Trophoblast cell (in vitro differentiated cells and primary cell): ENCODE results near the gene TTLL12.

Source experiments
- DNase-seq, 2 donors: peaks; one replicate each; pipeline ENCODE4 v3.0.0-alpha.2; 2016
- H2AFZ ChIP-seq: 2 replicates; pipeline ENCODE4 v1.6.1; 2013; ENCODE audit warnings: low read length, moderate library complexity, mild to moderate bottlenecking; ENCODE audit not compliant: insufficient read depth, poor library complexity
- H2AK5ac ChIP-seq: 2 replicates; pipeline ENCODE4 v1.6.1; 2013; ENCODE audit warnings: mild to moderate bottlenecking, low read length
- H2BK120ac ChIP-seq: 2 replicates; pipeline ENCODE4 v1.6.1; 2013; ENCODE audit warnings: low read length, mild to moderate bottlenecking, moderate library complexity; ENCODE audit not compliant: insufficient read depth, poor library complexity
- H2BK12ac ChIP-seq: 2 replicates; pipeline ENCODE4 v1.6.1; 2013; ENCODE audit warnings: mild to moderate bottlenecking, low read length, moderate library complexity
- H2BK5ac ChIP-seq: 2 replicates; pipeline ENCODE4 v1.6.1; 2013; ENCODE audit warnings: low read length, low read depth, moderate library complexity, mild to moderate bottlenecking; ENCODE audit not compliant: poor library complexity
- H3K14ac ChIP-seq: 2 replicates; pipeline ENCODE4 v1.6.1; 2013; ENCODE audit warnings: mild to moderate bottlenecking, low read length
- H3K18ac ChIP-seq: 2 replicates; pipeline ENCODE4 v1.6.1; 2013; ENCODE audit warnings: mild to moderate bottlenecking, low read length
- H3K23ac ChIP-seq: 2 replicates; pipeline ENCODE4 v1.6.1; 2013; ENCODE audit warnings: low read length
- H3K27ac ChIP-seq: 2 replicates; pipeline ENCODE4 v1.5.1; 2013; ENCODE audit warnings: low read depth, mild to moderate bottlenecking, inconsistent platforms, low read length, moderate library complexity
- H3K27me3 ChIP-seq: 2 replicates; pipeline ENCODE4 v1.6.1; 2013; ENCODE audit warnings: inconsistent platforms, mild to moderate bottlenecking, low read length, moderate library complexity; ENCODE audit not compliant: insufficient read depth
- H3K36me3 ChIP-seq, 2 experiments: 1 replicate in 1 of 2; 2 replicates in 1 of 2; pipeline ENCODE4 v1.6.1; 2013; ENCODE audit warnings: low read length in 2 of 2, mild to moderate bottlenecking in 2 of 2, moderate library complexity in 1 of 2; ENCODE audit not compliant: insufficient read depth in 2 of 2, control insufficient read depth in 1 of 2
- H3K4ac ChIP-seq: 2 replicates; pipeline ENCODE4 v1.6.1; 2013; ENCODE audit warnings: low read depth, mild to moderate bottlenecking, low read length, moderate library complexity
- H3K4me1 ChIP-seq, 2 experiments: 1 replicate in 1 of 2; 2 replicates in 1 of 2; pipeline ENCODE4 v1.6.1; 2013; ENCODE audit warnings: low read length in 2 of 2, mild to moderate bottlenecking in 2 of 2, moderate library complexity in 1 of 2; ENCODE audit not compliant: insufficient read depth in 2 of 2, control insufficient read depth in 1 of 2
- H3K4me2 ChIP-seq: 2 replicates; pipeline ENCODE4 v1.6.1; 2013; ENCODE audit warnings: inconsistent platforms, mild to moderate bottlenecking, low read length, moderate library complexity
- H3K4me3 ChIP-seq: 2 replicates; pipeline ENCODE4 v1.5.1; 2013; ENCODE audit warnings: mild to moderate bottlenecking, low read depth, low read length, inconsistent platforms
- H3K79me1 ChIP-seq: one replicate; pipeline ENCODE4 v1.6.1; 2013; ENCODE audit warnings: low read length
- H3K79me2 ChIP-seq: 2 replicates; pipeline ENCODE4 v1.6.1; 2013; ENCODE audit warnings: low read length, mild to moderate bottlenecking; ENCODE audit not compliant: control insufficient read depth, insufficient read depth, poor library complexity
- H3K9ac ChIP-seq: 2 replicates; pipeline ENCODE4 v1.6.1; 2013; ENCODE audit warnings: mild to moderate bottlenecking, low read length
- H3K9me3 ChIP-seq: 2 replicates; pipeline ENCODE4 v1.6.1; 2013; ENCODE audit warnings: low read depth, mild to moderate bottlenecking, control low read depth, inconsistent platforms, low read length; ENCODE audit not compliant: insufficient read depth
- H4K12ac ChIP-seq: 2 replicates; pipeline ENCODE4 v1.6.1; 2013; ENCODE audit warnings: low read depth, mild to moderate bottlenecking, low read length, moderate library complexity
- H4K8ac ChIP-seq: 2 replicates; pipeline ENCODE4 v1.6.1; 2013; ENCODE audit warnings: low read depth, mild to moderate bottlenecking, low read length, moderate library complexity
- H4K91ac ChIP-seq: one replicate; pipeline ENCODE4 v1.6.1; 2013; ENCODE audit warnings: low read depth, mild to moderate bottlenecking, low read length, moderate library complexity
- WGBS: extraction: QIAGEN DNeasy Blood & Tissue Kit; methylation state at CpG from one replicate; pipeline ENCODE4 v1.1.7; 2013; ENCODE audit warnings: missing lambda C conversion rate; ENCODE audit not compliant: insufficient read length, insufficient coverage; ENCODE audit errors: extremely low coverage; 5-methylcytosine and 5-hydroxymethylcytosine counted together

The TTLL12 gene

GRCh38 chr22:43153899-43154298 is 33.0 kb downstream of the TTLL12 start:
- H2AK5ac ChIP-seq = no peak overlapping the region
- no peak overlapping the region for H2BK12ac ChIP-seq
- H3K27me3 ChIP-seq = no peaks in the 10 kb centered on the region
- H3K4me3 ChIP-seq = no peak overlapping the region
- peaks cover 12 to 17% of the 10 kb centered on the region in 2 experiments for H3K4me1 ChIP-seq
- no peak overlapping the region for H2BK5ac ChIP-seq
- no peak overlapping the region for H3K14ac ChIP-seq
- no peaks in the 10 kb centered on the region for H3K9me3 ChIP-seq
- no peak overlapping the region for H3K4ac ChIP-seq
- H2BK120ac ChIP-seq = no peak overlapping the region
- no peak overlapping the region for H3K27ac ChIP-seq
- no peaks in the 10 kb centered on the region for H3K36me3 ChIP-seq
- no peak overlapping the region for H3K9ac ChIP-seq
- no peak overlapping the region for H4K8ac ChIP-seq
- no peaks in the 10 kb centered on the region for H3K79me1 ChIP-seq
- H4K12ac ChIP-seq = no peak overlapping the region
- peak; percentile 56 to 68 for DNase-seq
- H3K79me2 ChIP-seq = no peaks in the 10 kb centered on the region
- no peak overlapping the region for H3K23ac ChIP-seq
- no CpG with 5 or more reads among the region's 9 CpGs for WGBS
- no peak overlapping the region for H2AFZ ChIP-seq
- no peak overlapping the region for H4K91ac ChIP-seq
- H3K18ac ChIP-seq = no peak overlapping the region
- H3K4me2 ChIP-seq = no peak overlapping the region

- H3K23ac ChIP-seq = no peak overlapping the region
- no peak overlapping the region for H2BK12ac ChIP-seq
- H3K4me1 ChIP-seq = peaks cover 12 to 17% of the 10 kb centered on the region in 2 experiments
- H3K14ac ChIP-seq = peak overlapping the region; percentile 24
- peak overlapping the region; percentile 6 for H2BK120ac ChIP-seq
- H4K8ac ChIP-seq = peak overlapping the region; percentile 3
- no peak overlapping the region for H4K12ac ChIP-seq
- peak overlapping the region; percentile 83 for H3K4me2 ChIP-seq
- peak overlapping the region; percentile 38 for H4K91ac ChIP-seq
- H2BK5ac ChIP-seq = no peak overlapping the region
- H3K79me1 ChIP-seq = no peaks in the 10 kb centered on the region
- H3K27me3 ChIP-seq = no peaks in the 10 kb centered on the region
- peak overlapping the region; percentile 8 for H3K4ac ChIP-seq
- H3K27ac ChIP-seq = no peak overlapping the region
- no peak overlapping the region for H2AFZ ChIP-seq
- WGBS = no CpG with 5 or more reads among the region's 22 CpGs
- no peaks in the 10 kb centered on the region for H3K9me3 ChIP-seq
- H3K9ac ChIP-seq = no peak overlapping the region
- H3K79me2 ChIP-seq = no peaks in the 10 kb centered on the region
- H3K36me3 ChIP-seq = no peaks in the 10 kb centered on the region
- peak overlapping the region; percentile 20 for H2AK5ac ChIP-seq
- peak overlapping the region; percentile 43 for H3K18ac ChIP-seq
- DNase-seq = peak in 1 of 2 donors; percentile 29
- H3K4me3 ChIP-seq = no peak overlapping the region
Observed at GRCh38 chr22:43152357-43153071, 34.4 kb downstream of the TTLL12 start.

GRCh38 chr22:43152003-43152356 is 35.0 kb downstream of the TTLL12 start:
- peak overlapping the region; percentile 83 for H3K4me2 ChIP-seq
- no peak overlapping the region for H3K27ac ChIP-seq
- no peak overlapping the region for H2BK5ac ChIP-seq
- H2AK5ac ChIP-seq = peak overlapping the region; percentile 20
- no peak overlapping the region for H3K9ac ChIP-seq
- no peaks in the 10 kb centered on the region for H3K36me3 ChIP-seq
- peak overlapping the region; percentile 77 for H4K8ac ChIP-seq
- no peak overlapping the region for H4K12ac ChIP-seq
- no peak for DNase-seq
- peak overlapping the region; percentile 8 for H3K4ac ChIP-seq
- peak overlapping the region; percentile 6 for H2BK120ac ChIP-seq
- H3K4me1 ChIP-seq = peaks cover 12 to 17% of the 10 kb centered on the region in 2 experiments
- H3K27me3 ChIP-seq = no peaks in the 10 kb centered on the region
- no CpG with 5 or more reads among the region's 18 CpGs for WGBS
- peak overlapping the region; percentile 24 for H3K14ac ChIP-seq
- no peaks in the 10 kb centered on the region for H3K79me1 ChIP-seq
- no peak overlapping the region for H3K23ac ChIP-seq
- H4K91ac ChIP-seq = peak overlapping the region; percentile 38
- no peak overlapping the region for H3K4me3 ChIP-seq
- no peak overlapping the region for H2BK12ac ChIP-seq
- no peaks in the 10 kb centered on the region for H3K9me3 ChIP-seq
- no peaks in the 10 kb centered on the region for H3K79me2 ChIP-seq
- peak overlapping the region; percentile 43 for H3K18ac ChIP-seq
- H2AFZ ChIP-seq = no peak overlapping the region

DNA sequence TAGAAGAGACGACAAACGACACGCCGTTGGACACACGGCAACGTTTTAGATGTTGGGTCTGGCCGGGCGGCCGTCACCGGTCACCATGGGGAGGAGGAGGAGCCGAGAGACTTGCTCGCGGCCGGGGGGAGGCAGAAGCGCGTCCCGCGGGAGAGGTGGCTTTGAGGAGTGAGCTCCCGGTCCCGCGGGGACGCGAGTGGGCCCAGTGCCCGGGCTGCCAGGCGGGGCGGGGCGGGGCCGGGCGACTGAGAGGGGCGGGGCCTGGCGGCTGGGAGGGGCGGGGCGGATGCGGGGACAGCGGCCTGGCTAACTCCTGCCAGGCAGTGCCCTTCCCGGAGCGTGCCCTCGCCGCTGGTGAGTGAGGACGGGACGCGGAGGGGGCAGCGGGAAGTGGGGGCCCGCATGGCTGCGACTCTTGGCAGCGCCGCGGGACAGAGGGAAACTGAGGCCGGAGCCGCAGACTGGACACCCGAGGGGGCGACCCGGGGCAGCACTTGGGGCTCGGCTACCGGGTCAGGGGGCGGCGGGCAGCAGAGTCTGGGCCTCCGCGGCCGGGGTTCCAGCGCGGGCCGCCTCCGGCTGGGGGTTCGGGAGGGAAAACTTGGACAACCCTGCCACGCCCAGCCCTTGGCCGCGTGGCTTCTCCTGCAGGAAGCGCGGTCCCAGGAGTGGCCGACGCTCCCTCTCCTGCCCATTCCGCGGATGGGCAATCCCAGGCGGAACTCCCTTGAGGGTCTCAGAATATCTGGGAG is 35.5 kb downstream of the TTLL12 start, which contains the start of gene TSPO:
TSS of gene TSPO (plus strand) at position 309 of the 752 bp plus-strand sequence. CDS start 7,680 bp downstream, outside the sequence.
- no peaks in the 10 kb centered on the region for H3K9me3 ChIP-seq
- H3K18ac ChIP-seq = peak within 1 kb of the TSS; percentile 43
- peak within 1 kb of the TSS; percentile 77 for H4K8ac ChIP-seq
- no peak within 1 kb of the TSS for H2BK5ac ChIP-seq
- H3K9ac ChIP-seq = no peak within 1 kb of the TSS
- H3K4ac ChIP-seq = peak within 1 kb of the TSS; percentile 8
- H2AFZ ChIP-seq = peak within 1 kb of the TSS; percentile 58
- H3K4me3 ChIP-seq = peak within 1 kb of the TSS; percentile 66
- H3K79me2 ChIP-seq = no peaks in the 10 kb centered on the region
- H2BK120ac ChIP-seq = peak within 1 kb of the TSS; percentile 37
- H2AK5ac ChIP-seq = peak within 1 kb of the TSS; percentile 20
- H3K27ac ChIP-seq = no peak within 1 kb of the TSS
- H3K27me3 ChIP-seq = no peaks in the 10 kb centered on the region
- DNase-seq = peak in 1 of 2 donors; percentile 52
- WGBS = no CpG with 5 or more reads among the region's 75 CpGs
- peak within 1 kb of the TSS; percentile 51 for H3K14ac ChIP-seq
- peak within 1 kb of the TSS; percentile 38 for H4K91ac ChIP-seq
- H3K23ac ChIP-seq = no peak within 1 kb of the TSS
- H2BK12ac ChIP-seq = no peak within 1 kb of the TSS
- peak within 1 kb of the TSS; percentile 83 for H3K4me2 ChIP-seq
- H4K12ac ChIP-seq = peak within 1 kb of the TSS; percentile 64
- H3K79me1 ChIP-seq = no peaks in the 10 kb centered on the region
- H3K36me3 ChIP-seq = no peaks in the 10 kb centered on the region
- peaks cover 12 to 17% of the 10 kb centered on the region in 2 experiments for H3K4me1 ChIP-seq
